ENCODE data around the gene MGAT2. TPM values are rescaled to one million over a fixed set of nuclear protein-coding genes. Genes with fewer than 3 reads are reported as not detected.
"Not testable (repeated sequence)": the region's sequence is repeated elsewhere in the genome, so short reads cannot be mapped to it uniquely, and the experiment has no call there.

The MGAT2 gene
- total RNA-seq, 1 donor from 2014 or later, result 47.0 TPM

- DNase-seq (ENCODE audit: low spot score), result no peak
- Mint-ChIP-seq H3K4me1 (ENCODE audit: unreplicated experiment) (no peaks in the 10 kb centered on the region), H3K27ac (ENCODE audit: unreplicated experiment) (no peak overlapping the region), H3K27me3 (ENCODE audit: unreplicated experiment) (peaks cover 3% of the 10 kb centered on the region), H3K4me3 (ENCODE audit: unreplicated experiment) (no peak overlapping the region), H3K36me3 (ENCODE audit: low read depth, unreplicated experiment) (no peaks in the 10 kb centered on the region), H3K9me3 (ENCODE audit: unreplicated experiment) (no peaks in the 10 kb centered on the region)
- TF ChIP-seq CTCF (IDR thresholded peaks at IDR 0.05; ENCODE audit: unreplicated experiment), result no peak
These were observed 7.9 kb upstream of the MGAT2 start for GRCh38 chr14:49612671-49613070.

GRCh38 chr14:49614196-49614595 is 6.4 kb upstream of the MGAT2 start:
- TF ChIP-seq CTCF (IDR thresholded peaks at IDR 0.05; ENCODE audit: unreplicated experiment), result no peak
- H3K36me3 Mint-ChIP-seq (ENCODE audit: low read depth, unreplicated experiment), result peaks cover 9% of the 10 kb centered on the region
- H3K4me3 Mint-ChIP-seq (ENCODE audit: unreplicated experiment), result no peak overlapping the region

GRCh38 chr14:49615776-49616175 is 4.8 kb upstream of the MGAT2 start:
- TF ChIP-seq CTCF (IDR thresholded peaks at IDR 0.05; ENCODE audit: unreplicated experiment), result no peak
- Mint-ChIP-seq H3K27me3 (ENCODE audit: unreplicated experiment) (peaks cover 14% of the 10 kb centered on the region), H3K4me1 (ENCODE audit: unreplicated experiment) (peaks cover 9% of the 10 kb centered on the region), H3K36me3 (ENCODE audit: low read depth, unreplicated experiment) (peaks cover 9% of the 10 kb centered on the region), H3K27ac (ENCODE audit: unreplicated experiment) (no peak overlapping the region), H3K9me3 (ENCODE audit: unreplicated experiment) (no peaks in the 10 kb centered on the region), H3K4me3 (ENCODE audit: unreplicated experiment) (no peak overlapping the region)
- no peak for DNase-seq (ENCODE audit: low spot score)

More at GRCh38 chr14:49614196-49614595, 6.4 kb upstream of the MGAT2 start:
- Mint-ChIP-seq H3K27me3 (ENCODE audit: unreplicated experiment) (peaks cover 5% of the 10 kb centered on the region), H3K9me3 (ENCODE audit: unreplicated experiment) (no peaks in the 10 kb centered on the region), H3K4me1 (ENCODE audit: unreplicated experiment) (peaks cover 7% of the 10 kb centered on the region), H3K27ac (ENCODE audit: unreplicated experiment) (no peak overlapping the region)
- no peak for DNase-seq (ENCODE audit: low spot score)

- Mint-ChIP-seq H3K4me1 (ENCODE audit: unreplicated experiment) (peaks cover 20% of the 10 kb centered on the region), H3K9me3 (ENCODE audit: unreplicated experiment) (no peaks in the 10 kb centered on the region), H3K4me3 (ENCODE audit: unreplicated experiment) (peak overlapping the region; percentile 21), H3K27me3 (ENCODE audit: unreplicated experiment) (peaks cover 22% of the 10 kb centered on the region), H3K36me3 (ENCODE audit: low read depth, unreplicated experiment) (peaks cover 17% of the 10 kb centered on the region), H3K27ac (ENCODE audit: unreplicated experiment) (no peak overlapping the region)
- DNase-seq (ENCODE audit: low spot score), result no peak
- TF ChIP-seq CTCF (IDR thresholded peaks at IDR 0.05; ENCODE audit: unreplicated experiment), result no peak
These were observed 2.6 kb upstream of the MGAT2 start for GRCh38 chr14:49617852-49618519.

- Mint-ChIP-seq H3K27ac (ENCODE audit: unreplicated experiment) (peak overlapping the region; percentile 98), H3K36me3 (ENCODE audit: low read depth, unreplicated experiment) (peaks cover 17% of the 10 kb centered on the region), H3K27me3 (ENCODE audit: unreplicated experiment) (peaks cover 22% of the 10 kb centered on the region), H3K4me1 (ENCODE audit: unreplicated experiment) (peaks cover 20% of the 10 kb centered on the region), H3K4me3 (ENCODE audit: unreplicated experiment) (peak overlapping the region; percentile 98)
- not testable (repeated sequence) for H3K9me3 Mint-ChIP-seq (ENCODE audit: unreplicated experiment); DNase-seq (ENCODE audit: low spot score)
These were observed 1.3 kb upstream of the MGAT2 start for GRCh38 chr14:49619273-49619672.
